GM21717 (cell line): Measurements from ENCODE around the gene DUSP10.

Source experiments
- ATAC-seq: cut with Tn5 transposase; IDR thresholded peaks from one replicate; pipeline ENCODE4 v1.9.1; 2021; ENCODE audit warnings: mild to moderate bottlenecking, moderate library complexity; ENCODE audit not compliant: unreplicated experiment

Gene DUSP10

GRCh38 chr1:221697923-221698425, 43.9 kb downstream of the DUSP10 start:
- ATAC-seq: no peak

GRCh38 chr1:221696718-221697461, 45.0 kb downstream of the DUSP10 start:
- ATAC-seq: no peak

- ATAC-seq: no peak
These were observed 45.9 kb downstream of the DUSP10 start for GRCh38 chr1:221696027-221696426.

- ATAC-seq: no peak
These were observed 46.6 kb downstream of the DUSP10 start for GRCh38 chr1:221695301-221695700.

- ATAC-seq: no peak
These were observed 47.8 kb downstream of the DUSP10 start for GRCh38 chr1:221694109-221694508.

GRCh38 chr1:221693087-221693486, 48.8 kb downstream of the DUSP10 start:
- no peak for ATAC-seq

GRCh38 chr1:221692643-221693042, 49.2 kb downstream of the DUSP10 start:
- no peak for ATAC-seq

GRCh38 chr1:221691261-221691660, 50.6 kb downstream of the DUSP10 start:
- ATAC-seq: no peak

GRCh38 chr1:221690858-221691257, 51.0 kb downstream of the DUSP10 start:
- ATAC-seq: no peak

GRCh38 chr1:221689138-221689537, 52.8 kb downstream of the DUSP10 start:
- ATAC-seq: no peak

- no peak for ATAC-seq
These were observed 53.4 kb downstream of the DUSP10 start for GRCh38 chr1:221688488-221688843.

- no peak for ATAC-seq
These were observed 53.9 kb downstream of the DUSP10 start for GRCh38 chr1:221687836-221688487.

GRCh38 chr1:221683681-221684080, 58.2 kb downstream of the DUSP10 start:
- ATAC-seq: no peak

GRCh38 chr1:221680085-221680484, 61.8 kb downstream of the DUSP10 start:
- ATAC-seq: no peak

- no peak for ATAC-seq
These were observed 63.9 kb downstream of the DUSP10 start for GRCh38 chr1:221678014-221678413.

GRCh38 chr1:221675880-221676800, 65.7 kb downstream of the DUSP10 start:
- no peak for ATAC-seq

- no peak for ATAC-seq
These were observed 68.9 kb downstream of the DUSP10 start for GRCh38 chr1:221672965-221673364.

- no peak for ATAC-seq
These were observed 69.6 kb downstream of the DUSP10 start for GRCh38 chr1:221672239-221672645.

- no peak for ATAC-seq
These were observed 71.8 kb downstream of the DUSP10 start for GRCh38 chr1:221670081-221670480.

GRCh38 chr1:221669441-221669840, 72.4 kb downstream of the DUSP10 start:
- ATAC-seq: no peak

GRCh38 chr1:221667504-221667903, 74.4 kb downstream of the DUSP10 start:
- peak; percentile 96 for ATAC-seq
